ENCODE data around the gene SASS6.
"Not testable (repeated sequence)": the region's sequence is repeated elsewhere in the genome, so short reads cannot be mapped to it uniquely, and the experiment has no call there.

Gene SASS6

DNA sequence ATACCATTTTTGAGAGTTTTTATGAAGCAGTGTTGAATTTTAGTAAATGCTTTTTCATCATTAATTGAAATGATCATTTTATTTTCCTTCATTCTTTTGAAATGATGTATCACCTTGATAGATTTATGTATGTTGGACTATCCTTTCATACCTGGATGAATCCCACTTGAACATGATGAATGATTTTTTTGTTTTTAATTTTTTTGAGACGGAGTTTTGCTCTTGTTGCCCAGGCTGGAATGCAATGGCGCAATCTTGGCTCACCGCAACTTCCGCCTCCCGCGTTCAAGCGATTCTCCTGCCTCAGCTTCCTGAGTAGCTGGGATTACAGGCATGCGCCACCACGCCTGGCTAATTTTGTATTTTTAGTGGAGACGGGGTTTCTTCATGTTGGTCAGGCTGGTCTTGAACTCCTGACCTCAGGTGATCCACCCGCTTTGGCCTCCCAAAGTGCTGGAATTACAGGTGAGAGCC is 85.5 kb downstream of the SASS6 start:
- not testable (repeated sequence) for DNase-seq (ENCODE audit: low read depth in 2 of 2)

DNA sequence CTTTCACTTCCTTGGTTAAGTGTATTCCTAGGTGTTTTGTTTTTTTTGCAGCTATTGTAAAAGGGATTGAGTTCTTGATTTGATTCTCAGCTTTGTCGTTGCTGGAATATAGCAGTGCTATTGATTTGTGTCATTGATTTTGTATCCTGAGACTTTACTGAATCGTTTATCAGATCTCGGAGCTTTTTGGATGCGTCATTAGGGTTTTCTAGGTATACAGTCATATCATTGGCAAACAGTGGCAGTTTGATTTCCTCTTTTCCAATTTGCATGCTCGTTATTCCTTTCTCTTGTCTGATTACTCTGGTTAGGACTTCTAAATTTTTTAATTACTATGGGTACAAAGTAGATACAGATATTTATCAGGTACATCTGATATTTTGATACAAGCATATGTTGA is 87.5 kb downstream of the SASS6 start:
- no peak for DNase-seq (ENCODE audit: low read depth in 2 of 2)

DNA sequence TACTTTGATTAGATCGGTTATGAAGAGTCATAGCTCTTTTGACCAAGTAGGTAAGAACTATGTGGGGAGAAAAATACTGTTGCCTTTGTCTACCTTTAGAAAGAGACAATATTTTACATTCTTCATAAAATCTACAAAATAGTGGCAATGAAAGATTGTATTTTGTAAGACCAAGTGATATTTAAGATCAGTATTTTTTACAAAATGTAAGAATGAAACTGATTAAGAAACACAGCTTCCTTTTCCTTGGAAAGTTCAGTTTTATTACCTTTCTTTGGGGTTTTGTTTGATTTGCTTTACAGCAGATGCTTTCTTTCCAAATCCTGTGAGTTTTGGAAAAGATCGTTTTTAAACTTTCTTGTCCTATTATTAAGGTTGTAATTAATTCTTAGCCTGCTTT is 93.1 kb downstream of the SASS6 start:
- DNase-seq (ENCODE audit: low read depth in 2 of 2) = no peak

DNA sequence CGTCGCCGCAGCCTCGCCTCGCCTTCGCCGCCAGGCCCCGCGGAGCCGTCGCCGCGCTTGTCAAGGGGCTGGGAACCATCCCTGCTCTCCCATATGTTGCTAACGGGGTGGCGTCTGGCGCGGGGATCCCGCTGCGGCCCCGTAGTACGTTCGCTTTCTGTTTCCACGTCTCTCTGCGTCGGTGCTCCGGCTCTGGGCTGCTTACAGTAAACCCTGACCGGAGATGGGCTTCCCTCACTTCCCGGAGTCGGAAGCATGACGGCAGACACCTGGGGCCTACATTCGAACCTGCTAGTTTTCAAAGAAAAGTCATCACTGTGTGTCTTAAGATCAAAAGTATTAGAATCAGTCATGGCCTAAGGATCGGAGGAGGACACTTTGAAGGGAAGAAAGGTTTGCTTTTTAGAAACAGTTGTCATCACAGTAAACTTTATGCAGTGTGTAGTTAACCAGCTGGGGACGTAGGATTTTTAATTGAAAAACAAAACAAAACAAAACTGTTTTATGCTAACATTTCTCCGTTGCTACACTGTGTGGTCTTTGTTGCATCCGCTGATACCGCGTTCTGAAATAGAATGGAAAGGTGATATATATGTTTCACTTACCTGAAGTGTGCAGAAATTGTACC is 94.0 kb downstream of the SASS6 start:
- peak; percentile 57 to 63 for DNase-seq (ENCODE audit: low read depth in 2 of 2)

DNA sequence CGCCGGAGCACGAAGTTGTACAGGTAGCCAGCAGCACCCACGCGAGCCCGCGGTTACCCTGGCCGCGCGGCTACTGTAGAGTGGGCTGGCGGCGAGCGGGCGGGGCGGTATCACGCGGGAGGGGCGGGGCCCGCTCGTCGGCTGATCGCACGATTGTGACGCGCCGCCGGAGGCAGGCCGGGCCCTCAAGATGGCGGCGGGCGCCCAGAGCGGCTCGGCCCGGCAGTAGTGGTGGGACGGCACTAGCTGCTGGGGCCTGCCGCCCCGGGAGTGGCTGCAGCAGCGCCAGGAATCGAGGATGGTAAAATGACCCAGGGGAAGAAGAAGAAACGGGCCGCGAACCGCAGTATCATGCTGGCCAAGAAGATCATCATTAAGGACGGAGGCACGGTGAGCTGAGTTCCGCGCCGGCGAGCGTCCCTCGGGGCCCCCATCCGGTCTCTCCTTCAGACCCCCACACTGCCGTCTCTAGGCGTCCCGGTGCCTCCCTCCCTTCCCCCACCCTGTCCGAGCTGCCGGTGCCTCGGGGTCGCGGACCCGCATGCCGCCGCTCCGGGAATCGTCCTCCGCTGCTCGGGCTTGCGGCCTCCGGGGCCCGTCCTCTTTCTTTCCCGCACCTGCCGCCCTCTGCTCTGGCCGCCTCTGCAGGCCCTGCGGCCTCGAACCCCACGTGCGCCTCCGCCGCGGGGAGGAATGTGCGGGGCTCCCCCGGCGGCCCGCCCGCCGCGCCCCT is 94.6 kb downstream of the SASS6 start:
- peak; percentile 80 to 90 for DNase-seq (ENCODE audit: low read depth in 2 of 2)

DNA sequence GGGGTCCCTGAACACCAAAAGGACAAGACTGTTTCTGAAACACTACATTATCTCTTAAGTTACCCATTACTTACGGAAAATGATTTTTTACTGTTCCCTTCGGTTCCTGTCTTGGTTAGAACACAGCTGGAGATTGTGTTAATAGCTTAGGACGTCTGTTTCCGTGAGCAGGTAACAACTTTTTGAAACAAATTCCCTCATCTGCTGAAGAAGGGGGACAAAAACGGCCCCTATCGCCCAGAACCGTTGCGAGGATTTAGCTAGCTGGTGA is 95.1 kb downstream of the SASS6 start:
- DNase-seq (ENCODE audit: low read depth in 2 of 2) = no peak

DNA sequence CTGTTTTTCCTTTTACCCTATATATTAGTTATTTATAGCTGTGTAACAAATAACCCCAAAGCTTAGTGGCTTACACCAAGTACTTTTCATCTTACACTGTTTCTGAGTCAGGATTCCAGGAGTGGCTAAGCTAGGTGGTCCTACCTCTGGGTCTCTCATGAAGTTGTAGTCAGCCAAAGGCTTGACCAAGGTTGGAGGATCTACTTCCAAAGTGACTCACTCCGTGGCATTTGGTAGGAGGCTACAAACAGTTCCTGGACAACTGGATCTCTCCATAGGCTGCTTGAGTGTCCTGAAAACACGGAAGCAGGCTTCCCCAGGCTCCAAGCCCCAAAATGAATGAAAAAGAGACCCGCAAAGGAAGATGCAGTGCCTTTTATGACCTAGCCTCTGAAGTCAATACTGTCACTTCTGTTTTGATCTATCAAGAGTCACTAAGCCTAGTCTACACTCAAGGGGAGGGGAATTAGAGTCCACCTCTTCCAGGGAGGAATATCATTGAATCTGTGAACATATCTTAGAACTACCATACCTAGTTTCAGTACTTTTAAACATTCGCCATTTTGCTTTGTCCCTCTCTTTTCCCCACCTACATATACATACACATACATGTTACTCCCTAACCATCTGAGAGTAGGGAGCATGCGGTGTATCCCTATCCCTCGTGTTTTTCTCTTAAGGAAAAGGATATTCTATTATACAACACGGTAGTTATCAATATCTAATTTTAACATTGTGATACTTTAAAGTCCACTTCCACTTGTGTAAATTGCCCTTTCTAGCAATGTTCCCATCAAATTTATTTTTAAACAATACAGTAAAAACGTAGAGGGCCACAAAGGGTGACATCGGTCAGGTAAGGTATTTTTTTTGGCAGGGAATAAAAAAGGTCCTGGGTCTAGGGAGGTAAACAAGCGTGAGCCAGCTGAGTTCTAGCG is 95.7 kb downstream of the SASS6 start:
- no peak for DNase-seq (ENCODE audit: low read depth in 2 of 2)

DNA sequence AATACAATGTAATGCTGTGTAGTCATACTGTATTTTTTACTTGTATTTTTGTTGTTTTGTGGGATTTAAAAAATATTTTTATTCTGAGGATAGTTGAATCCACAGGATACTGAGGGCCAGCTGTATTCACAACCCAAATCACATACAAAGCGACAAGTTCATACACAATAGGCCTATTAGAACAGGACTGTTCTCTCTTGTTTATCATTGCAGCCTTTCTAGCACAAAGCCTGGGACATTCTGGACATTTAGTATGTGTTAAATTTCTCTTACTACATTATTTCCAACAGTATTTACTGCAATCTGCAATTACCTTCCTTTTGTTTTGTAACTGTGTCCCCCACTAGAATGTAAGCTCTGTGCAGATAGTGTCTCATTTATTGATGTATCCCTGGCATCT is 97.5 kb downstream of the SASS6 start:
- no peak for DNase-seq (ENCODE audit: low read depth in 2 of 2)

DNA sequence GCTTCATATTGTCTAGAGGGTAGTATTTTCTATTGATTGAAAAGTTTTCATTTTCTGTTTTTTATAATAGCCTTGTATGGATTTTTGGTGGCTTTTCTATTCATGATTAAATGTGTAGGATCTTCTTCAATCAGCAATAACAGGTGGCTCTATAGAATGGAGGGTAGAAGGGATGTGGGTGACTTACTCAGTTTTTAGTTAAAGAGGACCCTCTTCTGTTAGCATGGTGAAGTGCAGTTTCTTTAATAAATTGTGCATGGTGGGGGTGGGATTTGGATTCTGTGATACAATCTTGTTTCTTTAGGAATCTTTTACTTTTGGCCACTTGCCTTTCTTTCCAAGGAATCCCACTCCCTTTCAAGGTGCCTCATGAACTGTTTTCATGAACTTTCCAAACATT is 98.3 kb downstream of the SASS6 start:
- no peak for DNase-seq (ENCODE audit: low read depth in 2 of 2)
